Occipital lobe (tissue), 2 donors: Measurements from ENCODE around the gene LUM. TPM values are rescaled to one million over a fixed set of nuclear protein-coding genes. Genes with fewer than 3 reads are reported as not detected.
"Not testable (repeated sequence)": the region's sequence is repeated elsewhere in the genome, so short reads cannot be mapped to it uniquely, and the experiment has no call there.

ENCODE experiments used
- DNase-seq: peaks from one replicate; lab custom pipeline; 2025; lab: John Stamatoyannopoulos, UW
- total RNA-seq: library from RNA; depleted of rRNA; stranded (reverse); fragments of >200 nt; gene quantifications from one replicate; pipeline ENCODE4 v1.2.3, GENCODE V29; 2014

Gene LUM
- total RNA-seq, 1 donor from 2014 or later, result 20.1 TPM

- no peak for DNase-seq
These were observed 1.5 kb downstream of the LUM start for GRCh38 chr12:91109581-91110310.

GRCh38 chr12:91109148-91109564 is 2.1 kb downstream of the LUM start:
- DNase-seq, result no peak

DNA sequence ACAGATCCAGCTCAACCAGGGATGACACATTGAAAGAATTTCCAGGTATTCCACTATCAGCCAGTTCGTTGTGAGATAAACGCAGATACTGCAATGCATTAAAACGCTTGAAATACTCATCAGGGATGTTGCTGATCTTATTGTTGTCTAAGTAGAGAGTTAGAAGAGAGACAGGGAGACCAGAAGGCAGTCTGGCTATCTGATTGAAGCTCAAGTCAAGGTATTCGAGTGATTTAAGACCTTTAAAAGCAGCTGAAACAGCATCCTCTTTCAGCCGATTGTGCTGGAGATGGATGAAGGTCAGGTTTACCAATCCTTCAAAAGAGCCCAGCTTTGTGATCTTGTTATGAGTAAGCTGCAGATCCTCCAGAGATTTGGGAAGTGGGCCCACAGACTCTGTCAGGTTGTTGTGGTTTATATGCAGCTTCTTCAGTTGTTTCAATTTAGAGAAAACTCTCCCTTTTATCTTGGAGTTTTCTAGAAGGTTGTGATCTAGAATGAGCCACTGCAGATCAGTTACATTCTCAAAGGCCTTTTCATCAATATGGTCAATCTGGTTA is 3.0 kb downstream of the LUM start:
- DNase-seq, result no peak

DNA sequence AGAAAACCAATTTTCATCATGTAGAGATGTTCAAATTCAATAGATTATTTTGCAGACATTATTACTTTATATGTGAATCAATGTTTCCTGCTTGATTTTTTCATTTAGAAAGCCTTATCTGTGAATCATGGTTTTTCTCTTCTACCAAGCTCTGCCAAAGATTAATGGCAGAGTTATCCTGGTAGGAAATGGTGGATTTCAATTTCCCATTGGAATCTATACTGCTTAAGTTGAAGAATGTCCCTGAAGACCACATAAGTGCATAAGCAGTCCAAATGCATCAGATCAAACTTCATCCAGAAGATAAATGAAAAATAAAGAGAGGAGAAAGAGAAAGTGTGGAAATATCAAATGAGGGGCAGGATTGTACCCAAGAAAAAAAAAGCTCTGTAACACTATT is 5.0 kb downstream of the LUM start:
- DNase-seq, result no peak

GRCh38 chr12:91105807-91106206 is 5.5 kb downstream of the LUM start:
- DNase-seq, result no peak

DNA sequence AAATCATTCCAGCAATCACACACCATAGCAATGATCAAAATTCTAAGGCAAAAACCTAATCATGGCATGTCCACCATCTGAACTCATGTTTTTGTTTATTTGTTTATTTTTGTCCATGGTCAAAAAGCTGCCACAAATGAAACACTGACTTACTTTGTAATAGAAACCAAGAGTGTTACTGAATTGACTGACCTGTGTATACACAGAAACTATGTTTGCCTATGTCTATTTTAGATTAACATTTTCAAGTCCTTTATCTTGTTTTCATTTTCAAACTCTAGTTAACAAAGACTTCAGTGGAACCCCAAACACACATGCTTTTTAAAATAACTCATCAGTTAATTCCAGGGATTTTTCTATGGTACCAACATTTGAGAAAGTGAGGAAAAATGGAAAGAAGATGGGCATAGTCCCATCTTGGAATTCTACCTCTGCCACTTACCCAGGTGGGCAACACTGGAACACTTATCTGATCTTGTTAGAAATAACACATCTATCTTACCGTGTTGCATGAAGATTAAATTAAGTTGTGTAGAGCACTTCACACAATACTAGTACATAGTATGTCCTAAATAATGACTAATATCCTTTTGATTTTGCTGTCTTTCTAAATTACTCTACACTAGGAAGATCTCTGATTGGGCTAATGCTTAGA is 6.4 kb downstream of the LUM start:
- DNase-seq, result no peak

DNA sequence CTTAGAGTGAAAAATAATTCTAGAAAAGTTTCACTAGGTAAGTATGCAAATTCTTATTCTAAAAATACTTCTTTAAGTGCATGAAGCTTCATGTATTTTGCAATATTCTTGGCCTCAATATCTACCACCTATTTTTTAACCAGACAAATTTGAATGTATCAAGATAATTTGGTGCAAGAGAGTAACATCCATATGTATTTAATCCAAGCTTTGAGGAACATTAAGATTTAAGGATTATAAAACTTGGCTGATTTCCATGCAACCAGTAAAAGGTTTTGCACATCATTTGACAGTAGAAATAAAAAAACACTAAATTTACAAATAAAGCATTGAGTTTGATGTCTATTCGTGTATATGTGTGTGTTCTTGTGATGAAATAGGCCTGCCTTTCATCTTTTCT is 7.7 kb downstream of the LUM start:
- DNase-seq, result no peak

DNA sequence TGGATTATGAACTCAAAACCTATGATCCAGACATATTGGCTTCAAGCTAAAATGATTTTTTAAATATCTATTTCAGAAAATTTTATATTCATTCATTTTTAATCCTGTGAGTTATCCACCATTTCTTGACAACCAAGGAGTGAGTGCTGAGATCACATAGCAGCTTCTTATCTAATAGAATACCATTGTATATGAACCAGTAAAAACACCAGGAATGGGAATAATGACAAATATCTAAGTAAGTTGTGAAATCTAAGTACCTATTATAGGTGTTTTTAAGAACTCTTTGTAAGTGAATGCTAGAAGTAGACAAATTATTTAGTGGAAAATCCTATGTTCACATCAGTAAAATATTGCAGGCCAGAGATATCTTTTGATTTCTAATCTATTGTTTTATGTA is 8.2 kb downstream of the LUM start:
- no peak for DNase-seq

DNA sequence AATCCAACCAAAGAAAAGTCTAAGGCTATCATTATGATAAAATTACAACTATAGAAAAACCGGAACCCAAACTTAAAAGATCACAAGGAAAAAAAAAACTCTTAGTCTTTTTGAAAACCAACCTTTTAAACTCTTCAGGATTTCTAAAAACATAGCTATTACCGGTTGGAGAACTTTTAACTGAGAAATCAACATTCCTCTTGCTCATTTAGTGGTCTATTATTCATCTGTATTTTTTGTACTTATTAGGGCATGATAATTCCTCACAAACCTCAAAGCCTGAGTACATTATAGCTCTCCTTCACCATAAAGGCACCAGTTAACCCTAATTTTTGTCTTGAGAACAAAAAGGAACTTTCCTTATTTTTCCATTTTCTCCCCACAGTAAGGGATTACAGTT is 10.4 kb downstream of the LUM start:
- DNase-seq, result no peak

- DNase-seq, result no peak
These were observed 11.5 kb downstream of the LUM start for GRCh38 chr12:91099836-91100235.

GRCh38 chr12:91099341-91099740 is 12.0 kb downstream of the LUM start:
- no peak for DNase-seq

GRCh38 chr12:91098941-91099340 is 12.4 kb downstream of the LUM start:
- no peak for DNase-seq

DNA sequence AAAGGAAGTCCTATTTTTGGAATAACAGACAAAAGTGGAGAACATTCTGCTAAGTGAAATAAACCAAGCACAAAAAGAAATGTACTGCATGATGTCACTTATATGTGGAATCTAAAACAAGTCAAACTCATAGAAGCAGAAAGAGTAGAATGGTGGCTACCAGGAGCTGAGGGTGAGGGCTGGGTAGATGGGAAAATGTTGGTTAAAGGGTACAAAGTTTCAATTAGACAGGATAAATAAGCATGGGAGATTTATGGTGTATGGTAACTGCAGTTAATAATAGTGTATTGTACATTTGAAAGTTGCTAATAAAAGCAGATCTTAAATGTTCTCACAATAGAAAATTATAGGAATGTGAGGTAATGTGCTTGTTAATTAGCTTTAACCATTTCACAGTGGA is 12.8 kb downstream of the LUM start:
- DNase-seq, result no peak

- DNase-seq, result no peak
These were observed 16.3 kb downstream of the LUM start for GRCh38 chr12:91094957-91095356.

DNA sequence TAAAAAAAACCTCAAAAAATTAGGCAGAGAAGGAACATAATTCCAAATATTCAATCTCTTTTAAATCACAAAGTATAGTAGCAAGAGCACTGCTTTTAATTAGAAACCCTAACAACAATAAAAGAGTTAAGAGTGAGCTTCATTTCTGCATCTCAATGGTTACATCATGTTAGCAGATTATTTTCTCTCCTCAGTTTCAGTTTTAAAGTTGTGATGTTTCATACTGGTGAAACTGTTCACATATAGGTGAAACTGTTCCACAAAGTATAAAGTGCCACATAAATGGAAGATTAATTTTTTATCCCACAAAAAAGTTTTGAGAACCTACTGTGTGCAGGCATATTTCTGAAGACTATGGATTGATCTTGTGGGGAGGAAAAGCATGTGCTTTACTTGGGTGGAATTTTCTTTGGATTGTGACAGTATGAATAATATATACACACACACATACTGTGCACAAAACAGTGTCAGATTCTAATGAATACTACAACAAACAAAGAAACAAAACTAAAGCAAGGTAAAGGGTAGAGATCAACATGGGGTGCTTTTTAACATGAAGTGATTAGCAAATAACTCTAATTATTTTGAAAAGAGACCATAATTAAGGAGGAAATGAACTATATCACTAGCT is 17.1 kb downstream of the LUM start:
- DNase-seq, result no peak

- no peak for DNase-seq
These were observed 18.0 kb downstream of the LUM start for GRCh38 chr12:91093341-91093740.

- DNase-seq, result no peak
These were observed 19.2 kb downstream of the LUM start for GRCh38 chr12:91091916-91092715.

- DNase-seq, result not testable (repeated sequence)
These were observed 21.3 kb downstream of the LUM start for GRCh38 chr12:91089953-91090352.

DNA sequence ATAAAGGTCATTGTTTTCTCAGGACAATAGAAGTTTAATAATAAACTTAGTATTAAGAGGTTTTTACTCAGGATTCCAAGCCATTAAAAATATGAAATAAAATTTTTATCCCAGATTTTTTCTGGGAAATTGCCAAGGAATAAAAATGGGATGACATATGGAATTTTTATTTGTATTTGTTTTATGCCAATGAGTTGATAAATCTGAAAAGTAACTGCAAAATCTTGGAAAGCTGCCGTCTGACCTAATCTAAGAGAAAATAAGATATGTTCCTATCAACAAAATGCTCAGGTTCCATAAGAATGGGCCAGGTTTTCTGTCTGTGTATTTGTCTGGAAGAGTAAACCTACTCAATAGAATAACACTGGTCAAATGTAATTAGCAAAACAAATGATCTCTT is 31.3 kb downstream of the LUM start:
- DNase-seq, result no peak

DNA sequence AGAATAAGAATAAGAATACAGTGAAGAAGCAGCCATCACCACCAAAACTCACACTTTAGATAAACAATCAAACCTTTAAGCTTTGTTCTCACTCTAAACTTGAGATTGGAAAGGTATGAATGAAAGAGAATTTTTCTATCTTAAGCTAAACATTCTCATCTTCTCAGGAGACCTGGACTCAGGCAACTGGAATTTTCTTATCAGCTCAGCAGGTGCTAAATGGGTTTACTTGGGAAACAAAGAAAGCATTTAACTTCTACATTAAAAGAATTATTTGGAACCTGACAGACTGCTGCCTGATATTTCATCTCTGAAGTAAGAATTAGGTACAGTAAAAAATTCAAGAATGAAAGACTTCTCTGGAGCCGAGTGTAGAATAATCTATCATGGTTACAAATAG is 32.8 kb downstream of the LUM start:
- DNase-seq, result no peak

GRCh38 chr12:91077228-91077954 is 33.9 kb downstream of the LUM start:
- DNase-seq, result no peak
